Activated T-cell treated with anti-CD3 and anti-CD28 coated beads, Interleukin-2, amount 50 U/mL, for 72 hours (primary cell): ENCODE results near the gene PIBF1. TPM values are rescaled to one million over a fixed set of nuclear protein-coding genes. Genes with fewer than 3 reads are reported as not detected.

Source experiments
- ATAC-seq, 2 donors: fragments of 150-1000 bp; cut with Tn5 transposase; replicated peaks in 1 of 2; 2 replicates each; pipeline ENCODE4 v1.10.0; 2021; ENCODE audit warnings: moderate library complexity in 2 of 2, mild to moderate bottlenecking in 1 of 2
- DNase-seq, 2 donors: peaks; one replicate each; pipeline ENCODE4 v3.0.0; 2021 to 2022; ENCODE audit warnings: mixed read lengths in 1 of 2
- H3K27ac Mint-ChIP-seq: one replicate; pipeline ENCODE4 v1.8.0; 2022; ENCODE audit warnings: mild to moderate bottlenecking, moderate library complexity, mixed read lengths
- H3K27me3 Mint-ChIP-seq: one replicate; pipeline ENCODE4 v1.8.0; 2022; ENCODE audit warnings: low read depth, mixed read lengths
- H3K36me3 Mint-ChIP-seq, 2 donors: one replicate each; pipeline ENCODE4 v1.8.0; 2022; ENCODE audit warnings: mixed read lengths in 2 of 2, mild to moderate bottlenecking in 1 of 2; ENCODE audit not compliant: insufficient read depth in 2 of 2
- H3K4me1 Mint-ChIP-seq: one replicate; pipeline ENCODE4 v1.8.0; 2022; ENCODE audit warnings: low read depth, mixed read lengths
- H3K4me3 Mint-ChIP-seq, 2 donors: one replicate each; pipeline ENCODE4 v1.8.0; 2022; ENCODE audit warnings: mild to moderate bottlenecking in 2 of 2, mixed read lengths in 2 of 2, moderate library complexity in 2 of 2
- H3K9me3 Mint-ChIP-seq, 2 donors: one replicate each; pipeline ENCODE4 v1.8.0; 2022; ENCODE audit warnings: mixed read lengths in 2 of 2
- total RNA-seq, 2 donors: library from RNA; stranded (reverse); gene quantifications; one replicate each; pipeline ENCODE4 v1.2.3, GENCODE V29; 2022

The PIBF1 gene
- total RNA-seq, 2 donors from 2014 or later, result 17.5 to 21.2 TPM

DNA sequence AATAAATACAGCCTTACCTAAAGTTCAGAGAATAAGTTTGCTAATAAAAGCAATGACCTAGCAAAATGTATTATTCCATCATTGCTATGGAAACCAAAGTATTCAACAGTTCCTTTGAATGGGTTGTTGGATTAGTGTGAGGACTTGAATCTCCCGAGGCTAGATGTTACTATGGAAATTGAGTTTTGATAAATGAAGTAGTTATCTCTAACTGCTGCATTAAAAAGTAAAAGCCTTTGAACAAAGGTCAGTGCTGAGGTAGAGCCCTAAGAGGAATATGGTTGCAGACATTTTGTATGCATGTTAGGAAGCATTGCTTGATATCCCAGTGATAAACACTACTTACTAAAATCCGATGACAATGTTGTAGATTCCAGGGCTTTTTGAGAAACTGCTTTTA lies 283.1 kb downstream of the PIBF1 start:
- Mint-ChIP-seq H3K4me3 (no peak overlapping the region), H3K36me3 (no peaks in the 10 kb centered on the region), H3K9me3 (no peaks in the 10 kb centered on the region), H3K27me3 (peaks cover 9% of the 10 kb centered on the region), H3K27ac (no peak overlapping the region), H3K4me1 (peaks cover 9% of the 10 kb centered on the region)
- DNase-seq (no peak), ATAC-seq (no peak)

DNA sequence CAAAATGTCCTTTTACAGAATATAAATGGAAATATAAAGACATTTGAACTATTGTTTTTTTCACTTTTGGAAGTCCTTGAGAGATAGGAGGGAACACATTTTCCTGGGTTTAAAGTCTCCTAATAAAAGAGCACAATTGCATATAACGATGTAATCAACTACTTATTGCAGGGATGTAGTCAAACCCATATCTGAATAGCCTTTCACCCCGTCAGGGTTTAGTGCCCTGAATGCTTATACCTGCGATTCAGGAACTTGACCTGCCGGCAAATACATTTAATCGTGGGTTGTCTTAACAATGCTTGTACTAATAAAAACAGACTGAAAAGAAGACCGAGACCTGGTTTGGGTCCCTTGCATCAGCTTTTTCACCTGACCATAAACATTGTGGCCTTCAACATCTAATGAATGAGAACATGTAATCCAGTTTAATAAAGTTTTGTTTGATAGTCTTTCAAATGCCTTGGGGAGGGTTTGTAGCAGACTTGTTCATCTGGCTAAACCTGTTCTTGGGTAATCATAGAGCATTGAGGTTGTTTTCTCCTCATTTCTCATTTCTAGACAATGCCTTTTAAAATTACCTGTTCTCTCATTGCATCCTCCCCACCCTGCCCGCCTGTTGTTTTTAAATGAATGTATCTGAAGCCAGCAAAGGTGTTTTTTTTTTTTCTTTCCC lies 283.9 kb downstream of the PIBF1 start:
- no peak overlapping the region for H3K4me3 Mint-ChIP-seq
- H3K27me3 Mint-ChIP-seq, result peaks cover 1% of the 10 kb centered on the region
- no peak for DNase-seq
- H3K9me3 Mint-ChIP-seq, result no peaks in the 10 kb centered on the region
- H3K4me1 Mint-ChIP-seq, result peaks cover under 1% of the 10 kb centered on the region
- H3K27ac Mint-ChIP-seq, result no peak overlapping the region
- ATAC-seq, result no peak
- H3K36me3 Mint-ChIP-seq, result no peaks in the 10 kb centered on the region

Other genes starting within 250 kb of the PIBF1 start
- gene MZT1, start 54.5 kb upstream of the PIBF1 start, total RNA-seq, result 10 to 100 TPM; 23.4 to 29.0 TPM
- gene BORA, start 54.2 kb upstream of the PIBF1 start, total RNA-seq, result 10 to 100 TPM; 26.5 to 34.0 TPM
- gene DIS3, start 233 bp upstream of the PIBF1 start, total RNA-seq, result 10 to 100 TPM; 45.2 to 51.7 TPM